B cell (primary cell): ENCODE measurements around the gene HOXB1. TPM values are rescaled to one million over a fixed set of nuclear protein-coding genes. Genes with fewer than 3 reads are reported as not detected.

ENCODE experiments used
- ATAC-seq: fragments of 200-7000 bp; cut with Tn5 transposase; one replicate; pipeline ENCODE4 v1.10.0; 2021; ENCODE audit warnings: low read depth, mild to moderate bottlenecking, moderate number of reproducible peaks, moderate library complexity
- CTCF ChIA-PET: fragments of 350-600 bp; sonication (Branson Sonifier 250); formaldehyde crosslinking; loops from one replicate; lab custom pipeline; 2021; ENCODE audit warnings: antibody characterized with exemption, inconsistent platforms; lab: Charles Lee
- POLR2A ChIA-PET: fragments of 350-600 bp; sonication (Branson Sonifier 250); formaldehyde crosslinking; loops from one replicate; lab custom pipeline; 2021; ENCODE audit warnings: antibody characterized with exemption; lab: Charles Lee
- DNase-seq: peaks from one replicate; pipeline ENCODE4 v3.0.0; 2013
- H2AFZ ChIP-seq: 2 replicates; pipeline ENCODE4 v1.6.1; 2012; ENCODE audit warnings: mild to moderate bottlenecking, low read depth, low read length; ENCODE audit not compliant: insufficient read depth, poor library complexity, severe bottlenecking
- H3K27ac ChIP-seq, 2 donors: 1 replicate in 1 of 2; 2 replicates in 1 of 2; pipeline ENCODE4 v1.5.1; 2012 to 2013; ENCODE audit warnings: low read length in 2 of 2, mild to moderate bottlenecking in 2 of 2, moderate library complexity in 1 of 2
- H3K27me3 ChIP-seq, 4 experiments: fragments of 200-600 bp in 1 of 4; sonication (generic) in 1 of 4; replicated peaks in 1 of 4; 1 replicate in 2 of 4; 2 replicates in 2 of 4; pipeline versions ENCODE4 v1.6.1 to v1.7.0; 2013 to 2016; ENCODE audit warnings: low read length in 3 of 4, mild to moderate bottlenecking in 2 of 4, mixed read lengths in 1 of 4, moderate library complexity in 1 of 4; ENCODE audit not compliant: insufficient read depth in 4 of 4, control insufficient read depth in 3 of 4; ENCODE audit errors: control extremely low read depth in 1 of 4
- H3K36me3 ChIP-seq, 2 experiments: replicated peaks in 1 of 2; 1 replicate in 1 of 2; 2 replicates in 1 of 2; pipeline versions ENCODE4 v1.6.1 to v1.7.1; 2013; ENCODE audit warnings: low read length in 1 of 2; ENCODE audit not compliant: insufficient read depth in 2 of 2, control insufficient read depth in 1 of 2; ENCODE audit errors: control extremely low read depth in 1 of 2, extremely low read depth in 1 of 2
- H3K4me1 ChIP-seq, 2 donors: fragments of 200-600 bp in 1 of 2; sonication (generic) in 1 of 2; 1 replicate in 1 of 2; 2 replicates in 1 of 2; pipeline versions ENCODE4 v1.5.1 to v1.6.1; 2013 to 2017; ENCODE audit warnings: low read length in 2 of 2; ENCODE audit not compliant: control insufficient read depth in 2 of 2, insufficient read depth in 2 of 2
- H3K4me2 ChIP-seq: replicated peaks from 2 replicates; pipeline ENCODE3; 2012; ENCODE audit warnings: mild to moderate bottlenecking, low read depth, low read length; ENCODE audit not compliant: poor library complexity, severe bottlenecking
- H3K4me3 ChIP-seq, 5 experiments: fragments of 200-600 bp in 1 of 5; sonication (generic) in 1 of 5; 1 replicate in 3 of 5; 2 replicates in 2 of 5; pipeline versions ENCODE4 v1.5.1 to v1.7.0; 2011 to 2016; ENCODE audit warnings: low read length in 4 of 5, mild to moderate bottlenecking in 4 of 5, low read depth in 2 of 5, control low read depth in 1 of 5, moderate library complexity in 1 of 5; ENCODE audit not compliant: insufficient read depth in 1 of 5; ENCODE audit errors: control extremely low read depth in 1 of 5, extremely low read depth in 1 of 5
- H3K79me2 ChIP-seq: fragments of 200-600 bp; sonication (generic); one replicate; pipeline ENCODE4 v1.6.0; 2016; ENCODE audit warnings: low read length; ENCODE audit not compliant: control insufficient read depth, insufficient read depth
- H3K9ac ChIP-seq: fragments of 200-600 bp; sonication (generic); 2 replicates; pipeline ENCODE4 v1.6.1; 2017; ENCODE audit warnings: mild to moderate bottlenecking, low read length, moderate library complexity
- H3K9me3 ChIP-seq, 3 donors: one replicate each; pipeline versions ENCODE4 v1.6.1 to v1.7.1; 2013; ENCODE audit warnings: low read length in 2 of 3; ENCODE audit not compliant: control insufficient read depth in 2 of 3, insufficient read depth in 1 of 3; ENCODE audit errors: control extremely low read depth in 1 of 3
- H4K20me1 ChIP-seq: 2 replicates; pipeline ENCODE4 v1.6.0; 2012; ENCODE audit warnings: mild to moderate bottlenecking, low read length; ENCODE audit not compliant: insufficient read depth, control insufficient read depth, poor library complexity, severe bottlenecking
- H3K27ac Mint-ChIP-seq: one replicate; pipeline ENCODE4 v1.8.0; 2021; ENCODE audit warnings: mixed read lengths
- H3K27me3 Mint-ChIP-seq: one replicate; pipeline ENCODE4 v1.8.0; 2021; ENCODE audit warnings: mixed read lengths
- H3K4me1 Mint-ChIP-seq: one replicate; pipeline ENCODE4 v1.8.0; 2021; ENCODE audit warnings: mixed read lengths
- H3K4me3 Mint-ChIP-seq: one replicate; pipeline ENCODE4 v1.8.0; 2021; ENCODE audit warnings: mixed read lengths
- H3K9me3 Mint-ChIP-seq: one replicate; pipeline ENCODE4 v1.8.0; 2022; ENCODE audit warnings: mixed read lengths; ENCODE audit not compliant: insufficient read depth
- EZH2 ChIP-seq: IDR thresholded peaks from 2 replicates; pipeline ENCODE4 v1.6.1; 2012; ENCODE audit warnings: borderline replicate concordance, low read depth, mild to moderate bottlenecking, moderate library complexity, low read length; ENCODE audit not compliant: insufficient read depth, poor library complexity, severe bottlenecking
- WGBS: methylation state at CpG from one replicate; pipeline ENCODE4 v1.1.5; 2013; ENCODE audit warnings: missing lambda C conversion rate; ENCODE audit not compliant: insufficient coverage; 5-methylcytosine and 5-hydroxymethylcytosine counted together
- intact Hi-C: fragments of 100-400 bp; cut with micrococcal nuclease; formaldehyde crosslinking; loops from one replicate; pipeline ENCODE4 v1.10.0; 2022
- polyA plus RNA-seq: library from polyadenylated mRNA; depleted of rRNA; stranded (reverse); fragments of >200 nt; gene quantifications from 2 replicates; pipeline ENCODE4 v1.2.3, GENCODE V29; 2012
- total RNA-seq, 2 donors: library from RNA; stranded (reverse); fragments of 120-200 nt in 1 of 2; gene quantifications; 1 replicate in 1 of 2; 2 replicates in 1 of 2; pipeline versions ENCODE4 v1.2.3 to v1.2.4, GENCODE V29; 2013 to 2022
- TF ChIP-seq, protein P1 (sequence below): fragments of 200-600 bp; IDR thresholded peaks from one replicate; pipeline ENCODE4 v1.8.0; 2022; ENCODE audit warnings: antibody characterized with exemption, mild to moderate bottlenecking

Gene HOXB1
- total and polyA plus RNA-seq, 2 donors (not counting 1 experiment from before 2014, with no cell fraction given): not detected

DNA sequence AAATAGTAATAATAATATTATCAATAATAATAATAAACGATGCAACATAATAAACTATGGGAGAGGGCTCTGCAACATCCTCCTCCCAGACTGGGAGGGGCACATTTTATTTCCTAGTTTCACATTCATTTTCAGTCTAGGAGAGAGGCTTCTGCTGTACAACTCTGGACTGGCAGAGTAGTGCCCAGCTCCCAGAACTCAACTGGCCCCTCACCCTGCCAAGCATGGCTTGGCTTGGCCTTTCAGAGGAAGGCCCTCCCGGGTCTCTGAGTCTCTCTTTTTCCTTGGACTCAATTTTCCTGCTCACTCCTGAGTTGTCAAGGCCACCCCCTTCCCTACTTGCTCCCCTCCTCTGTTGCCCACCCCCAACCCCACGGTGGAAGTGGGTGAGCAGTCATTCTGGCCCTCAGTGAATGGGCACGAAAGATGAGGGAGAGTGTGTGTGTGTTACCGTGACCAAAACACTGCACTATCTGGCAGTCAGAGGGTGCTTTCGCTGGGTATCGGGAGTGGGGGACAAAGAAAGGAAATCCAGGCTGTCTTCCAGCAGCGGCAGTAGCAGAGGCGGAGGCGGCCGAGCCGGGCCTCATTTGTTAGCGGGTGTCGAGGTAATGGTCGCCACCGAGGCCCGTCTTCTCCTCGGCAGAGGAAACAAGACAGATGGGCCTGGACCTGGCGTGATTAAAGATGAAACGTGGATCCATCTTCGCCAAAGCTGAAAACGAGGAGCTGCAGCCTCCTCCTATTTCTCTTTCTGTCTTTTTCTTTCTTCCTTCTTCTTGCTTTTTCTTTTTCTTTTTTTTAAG is 45.1 kb upstream of the HOXB1 start:
- peak overlapping the region; percentile 71 for H3K4me3 Mint-ChIP-seq
- peaks cover 0 to 15% (median 0%) of the 10 kb centered on the region in 3 donors for H3K9me3 ChIP-seq
- H3K79me2 ChIP-seq: no peaks in the 10 kb centered on the region
- no peak overlapping the region for H3K27ac ChIP-seq
- 68% methylated on average over 17 of the region's 22 CpGs for WGBS
- ATAC-seq: no peak
- peaks cover 33 to 34% of the 10 kb centered on the region in 2 donors for H3K4me1 ChIP-seq
- no peak overlapping the region for H2AFZ ChIP-seq
- H3K4me1 Mint-ChIP-seq: peaks cover 33% of the 10 kb centered on the region
- no peak overlapping the region for H3K27ac Mint-ChIP-seq
- peak; percentile 24 for DNase-seq
- H3K4me3 ChIP-seq: no peak overlapping the region
- H4K20me1 ChIP-seq: no peaks in the 10 kb centered on the region
- no peak overlapping the region for H3K9ac ChIP-seq
- POLR2A ChIA-PET: no interaction called here
- CTCF ChIA-PET: no interaction called here
- H3K36me3 ChIP-seq: no peaks in the 10 kb centered on the region
- H3K9me3 Mint-ChIP-seq: no peaks in the 10 kb centered on the region
- peak overlapping the region; percentile 96 for H3K4me2 ChIP-seq
- peaks cover 30% of the 10 kb centered on the region for H3K27me3 Mint-ChIP-seq
- TF ChIP-seq, protein P1, sequence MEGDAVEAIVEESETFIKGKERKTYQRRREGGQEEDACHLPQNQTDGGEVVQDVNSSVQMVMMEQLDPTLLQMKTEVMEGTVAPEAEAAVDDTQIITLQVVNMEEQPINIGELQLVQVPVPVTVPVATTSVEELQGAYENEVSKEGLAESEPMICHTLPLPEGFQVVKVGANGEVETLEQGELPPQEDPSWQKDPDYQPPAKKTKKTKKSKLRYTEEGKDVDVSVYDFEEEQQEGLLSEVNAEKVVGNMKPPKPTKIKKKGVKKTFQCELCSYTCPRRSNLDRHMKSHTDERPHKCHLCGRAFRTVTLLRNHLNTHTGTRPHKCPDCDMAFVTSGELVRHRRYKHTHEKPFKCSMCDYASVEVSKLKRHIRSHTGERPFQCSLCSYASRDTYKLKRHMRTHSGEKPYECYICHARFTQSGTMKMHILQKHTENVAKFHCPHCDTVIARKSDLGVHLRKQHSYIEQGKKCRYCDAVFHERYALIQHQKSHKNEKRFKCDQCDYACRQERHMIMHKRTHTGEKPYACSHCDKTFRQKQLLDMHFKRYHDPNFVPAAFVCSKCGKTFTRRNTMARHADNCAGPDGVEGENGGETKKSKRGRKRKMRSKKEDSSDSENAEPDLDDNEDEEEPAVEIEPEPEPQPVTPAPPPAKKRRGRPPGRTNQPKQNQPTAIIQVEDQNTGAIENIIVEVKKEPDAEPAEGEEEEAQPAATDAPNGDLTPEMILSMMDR: no peak
- TF ChIP-seq EZH2: no peak
- H3K27me3 ChIP-seq: peaks cover 0 to 44% (median 26%) of the 10 kb centered on the region in 4 experiments
- intact Hi-C loops: loop anchor here (5.0 kb wide), 1 partner anchor 36 kb away; the partner anchor contains the start of gene HOXB7

DNA sequence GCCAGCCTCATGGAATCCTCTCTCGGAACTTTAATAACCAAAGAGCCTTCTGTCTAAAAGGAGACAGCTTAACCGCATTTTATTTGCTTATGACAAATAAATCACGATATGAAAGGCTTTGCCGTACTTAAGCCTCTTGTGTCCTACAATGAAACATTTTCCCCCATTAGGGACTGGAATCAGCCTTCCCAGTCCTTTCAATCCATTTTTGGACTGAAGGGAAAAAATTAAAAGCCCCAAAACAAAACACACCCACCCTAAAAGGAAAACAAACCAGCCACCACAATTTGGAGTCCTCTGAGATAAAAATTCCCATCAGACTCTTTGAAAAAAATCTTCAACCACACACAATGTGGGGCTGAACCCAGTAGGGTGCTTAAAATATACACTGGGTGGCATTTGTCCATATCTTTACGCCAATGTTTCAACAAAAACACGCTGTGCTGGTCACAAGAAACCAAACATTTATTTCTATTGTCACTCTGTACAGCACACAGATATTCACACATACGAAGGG is 44.3 kb upstream of the HOXB1 start:
- Histone ChIP-seq H3K27ac (no peak overlapping the region), H2AFZ (no peak overlapping the region), H4K20me1 (no peaks in the 10 kb centered on the region), H3K36me3 (no peaks in the 10 kb centered on the region), H3K79me2 (no peaks in the 10 kb centered on the region), H3K9ac (no peak overlapping the region), H3K27me3 (peaks cover 0 to 43% (median 20%) of the 10 kb centered on the region in 4 experiments), H3K9me3 (peaks cover 0 to 18% (median 0%) of the 10 kb centered on the region in 3 donors), H3K4me2 (no peak overlapping the region), H3K4me1 (peaks cover 27 to 30% of the 10 kb centered on the region in 2 donors), H3K4me3 (no peak overlapping the region)
- DNase-seq: no peak
- Mint-ChIP-seq H3K4me3 (no peak overlapping the region), H3K9me3 (no peaks in the 10 kb centered on the region), H3K4me1 (peaks cover 31% of the 10 kb centered on the region), H3K27me3 (peaks cover 22% of the 10 kb centered on the region), H3K27ac (no peak overlapping the region)
- POLR2A ChIA-PET: no interaction called here
- TF ChIP-seq, protein P1: no peak
- TF ChIP-seq EZH2: no peak
- ATAC-seq: no peak
- intact Hi-C loops: loop anchor here (5.0 kb wide), 1 partner anchor 37 kb away; the partner anchor contains the start of gene HOXB7
- CTCF ChIA-PET: interaction anchor here (1.2 kb wide), 1 partner anchor 225 kb away, joined by 3 read pairs; no protein-coding TSS in a partner anchor
- 83% methylated on average over 5 of the region's 7 CpGs for WGBS
